ENCODE results near the gene CLPSL2. TPM values are rescaled to one million over a fixed set of nuclear protein-coding genes. Genes with fewer than 3 reads are reported as not detected.
A peak's percentile ranks its signal among the peaks of the same experiment; 100 is the strongest.

The CLPSL2 gene
- total RNA-seq, 8 experiments from 2014 or later, result not detected

DNA sequence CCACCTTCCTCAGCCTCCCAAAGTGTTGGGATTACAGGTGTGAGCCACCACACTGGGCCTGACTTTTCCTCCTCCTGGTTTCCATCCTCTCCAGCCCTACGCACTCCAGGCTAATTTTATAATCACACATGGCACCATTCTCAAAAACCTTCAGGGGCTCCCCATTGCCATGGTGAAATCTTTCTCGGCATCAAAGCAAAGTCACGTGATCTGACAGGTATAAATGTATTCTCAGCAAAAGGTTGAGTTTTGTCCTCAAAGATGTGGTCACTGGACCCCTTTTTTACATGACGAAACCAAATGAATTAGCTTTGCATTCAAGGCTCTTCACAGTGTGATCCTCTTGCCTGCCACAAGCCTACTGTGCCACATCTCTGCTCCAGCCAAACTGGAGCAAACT, 24.1 kb upstream of the CLPSL2 start:
- in situ Hi-C loops (cut with MboI; ENCODE audit: low pct_unique_long_range_greater_than_20kb in 2 of 9, low sequenced_read_pairs in 9 of 9, unreplicated experiment in 9 of 9), result no loop called here
- Histone ChIP-seq H3K27ac (no peak overlapping the region), H3K4me1 (replicated peaks in 1 of 2) (no peaks in the 10 kb centered on the region), H3K4me3 (no peak overlapping the region)
- WGBS, 10 experiments, result 17 to 100% (median 71%) methylated on average over 2 to 4 of the region's 4 CpGs; no CpG with 5 or more reads in 2 of the 10 experiments
- ATAC-seq (replicated peaks in 6 of 8), result no peak

DNA sequence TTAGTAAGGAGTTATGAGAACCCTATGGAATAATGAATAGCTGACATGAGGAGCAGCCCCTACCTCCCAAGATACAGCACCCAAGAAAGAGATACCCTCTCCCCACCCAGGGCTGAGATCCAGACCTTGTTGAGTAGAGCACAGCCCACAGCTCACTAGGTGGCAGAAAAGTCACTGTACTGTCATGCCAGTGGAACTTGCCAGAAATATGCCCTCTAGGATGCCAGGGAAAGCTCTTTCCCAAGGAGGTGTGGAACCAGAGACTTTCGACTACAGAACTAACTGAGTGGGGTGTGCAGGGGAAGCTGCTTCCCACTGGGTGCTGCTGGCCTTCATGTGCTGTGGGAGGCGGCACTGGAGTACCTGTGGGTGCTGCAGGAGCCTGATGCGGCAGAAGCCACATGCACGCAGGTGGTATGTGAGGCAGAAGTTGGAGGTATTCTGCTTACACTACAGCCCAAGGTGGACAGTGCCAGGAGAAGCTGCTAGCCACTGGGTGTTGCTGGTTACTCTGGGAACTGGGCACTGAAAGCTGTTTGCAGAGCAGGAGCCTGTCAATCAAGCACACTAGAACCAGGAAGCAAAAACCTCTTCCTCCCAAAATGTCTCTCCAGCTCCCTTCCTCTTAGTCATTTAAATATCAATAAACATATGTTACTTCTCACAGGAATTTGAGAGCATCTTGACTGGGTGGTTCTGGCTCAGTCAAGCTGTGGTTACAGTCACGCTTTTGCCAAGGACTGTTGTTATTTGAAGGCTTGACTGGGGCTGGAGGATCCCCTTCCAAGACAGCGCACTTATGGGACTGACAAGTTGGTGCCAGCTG, 21.7 kb upstream of the CLPSL2 start:
- H3K27ac ChIP-seq, result no peak overlapping the region
- H3K4me3 ChIP-seq, result no peak overlapping the region
- in situ Hi-C loops (cut with MboI; ENCODE audit: low pct_unique_long_range_greater_than_20kb in 2 of 9, low sequenced_read_pairs in 9 of 9, unreplicated experiment in 9 of 9), result no loop called here
- no peaks in the 10 kb centered on the region for H3K4me1 ChIP-seq (replicated peaks in 1 of 2)
- ATAC-seq (replicated peaks in 6 of 8), result peak in 3 of 8 experiments; percentile 50 to 73 (median 56)
- 0 to 100% (median 62%) methylated on average over 1 to 4 of the region's 6 CpGs; no CpG with 5 or more reads in 5 of the 10 experiments for WGBS, 10 experiments

DNA sequence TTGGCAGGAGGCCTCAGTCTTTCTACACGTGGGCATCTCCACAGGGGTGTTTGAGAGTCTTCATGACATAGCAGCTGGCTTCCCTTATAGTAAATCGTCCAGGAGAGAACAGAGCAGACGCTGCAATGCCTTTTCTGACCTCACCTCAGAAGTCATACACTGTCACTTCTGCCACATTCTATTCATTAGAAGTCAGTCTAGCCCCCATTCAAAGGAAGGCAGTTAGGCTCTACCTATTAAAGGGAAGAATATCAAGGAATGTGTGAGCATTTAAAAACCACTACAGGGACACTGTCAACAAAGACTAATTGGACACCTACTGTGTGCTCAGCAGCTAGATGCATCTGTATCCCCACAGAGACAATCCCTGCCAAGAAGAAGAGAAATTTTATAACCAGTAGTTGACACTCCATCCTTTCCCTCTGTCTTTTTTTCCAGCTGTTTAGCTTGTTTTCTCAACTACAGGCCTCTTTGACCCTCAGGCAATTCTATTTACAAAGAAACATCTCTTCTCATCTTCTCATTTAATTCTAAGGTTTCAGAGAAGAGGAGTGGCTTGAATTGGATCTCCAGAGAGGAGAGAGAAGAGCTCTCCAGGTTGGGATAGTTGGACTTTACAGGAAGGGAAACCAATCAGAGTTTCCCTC, 21.0 kb upstream of the CLPSL2 start:
- in situ Hi-C loops (cut with MboI; ENCODE audit: low pct_unique_long_range_greater_than_20kb in 2 of 9, low sequenced_read_pairs in 9 of 9, unreplicated experiment in 9 of 9), result no loop called here
- Histone ChIP-seq H3K4me3 (no peak overlapping the region), H3K4me1 (replicated peaks in 1 of 2) (no peaks in the 10 kb centered on the region), H3K27ac (no peak overlapping the region)
- ATAC-seq (replicated peaks in 6 of 8), result peak in 1 of 8 experiments; percentile 11
- 0 to 27% (median 12%) methylated on average over 1 to 3 of the region's 3 CpGs; no CpG with 5 or more reads in 4 of the 10 experiments for WGBS, 10 experiments

DNA sequence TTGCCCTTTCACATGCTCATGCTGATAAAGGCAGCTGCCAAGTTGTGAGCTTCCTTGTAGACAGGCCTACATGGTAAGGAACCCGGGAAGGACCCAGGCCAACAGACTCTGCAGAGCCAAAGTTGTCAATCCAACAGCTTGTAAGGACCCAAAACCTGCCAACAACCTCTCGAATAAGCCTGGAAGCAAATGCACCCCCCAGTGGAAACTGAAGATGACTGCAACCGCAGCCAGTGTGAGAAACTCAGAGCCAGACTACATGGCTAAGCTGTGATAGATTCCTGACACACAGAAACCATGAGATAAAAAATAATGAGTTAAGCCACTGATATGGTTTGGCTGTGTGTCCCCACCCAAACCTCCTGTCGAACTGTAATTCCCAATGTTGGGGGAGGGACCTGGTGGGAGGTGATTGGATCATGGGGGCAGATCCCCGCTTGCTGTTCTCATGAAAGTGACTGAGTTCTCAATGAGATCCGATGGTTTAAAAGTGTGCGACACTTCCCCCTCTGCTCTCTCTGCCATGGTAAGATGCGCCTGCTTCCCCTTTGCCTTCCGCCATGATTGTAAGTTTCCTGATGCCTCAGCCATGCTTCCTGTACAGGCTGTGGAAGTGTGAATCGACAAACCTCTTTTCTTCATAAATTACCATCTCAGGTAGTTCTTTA, 18.8 kb upstream of the CLPSL2 start:
- peak in 1 of 8 experiments; percentile 66 for ATAC-seq (replicated peaks in 6 of 8)
- no peaks in the 10 kb centered on the region for H3K4me1 ChIP-seq (replicated peaks in 1 of 2)
- no peak overlapping the region for H3K27ac ChIP-seq
- in situ Hi-C loops (cut with MboI; ENCODE audit: low pct_unique_long_range_greater_than_20kb in 2 of 9, low sequenced_read_pairs in 9 of 9, unreplicated experiment in 9 of 9), result no loop called here
- H3K4me3 ChIP-seq, result no peak overlapping the region
- WGBS, 10 experiments, result 27 to 80% (median 49%) methylated on average over 2 to 7 of the region's 10 CpGs; no CpG with 5 or more reads in 2 of the 10 experiments

DNA sequence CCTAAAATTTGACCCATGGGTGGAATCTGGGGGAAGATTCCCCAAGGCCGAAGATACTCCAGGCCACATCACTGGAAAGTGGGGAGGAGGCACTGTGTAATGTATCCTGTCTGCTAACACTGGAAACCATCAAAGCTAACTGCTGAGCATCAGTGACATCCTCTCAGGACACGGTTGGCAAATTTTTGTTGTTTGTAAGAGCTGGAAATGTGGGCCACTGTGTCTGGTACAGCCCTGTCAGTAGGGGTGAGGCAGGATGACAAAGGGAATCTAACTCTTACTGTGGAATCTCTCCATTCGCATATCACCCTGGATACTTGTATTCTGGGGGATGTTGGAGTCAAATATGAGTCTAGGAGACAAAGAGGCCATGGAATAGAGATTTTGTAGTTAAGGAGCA, 17.0 kb upstream of the CLPSL2 start:
- ATAC-seq (replicated peaks in 6 of 8), result no peak
- Histone ChIP-seq H3K4me1 (replicated peaks in 1 of 2) (peaks cover 2 to 8% of the 10 kb centered on the region in 2 donors), H3K4me3 (no peak overlapping the region), H3K27ac (no peak overlapping the region)
- in situ Hi-C loops (cut with MboI; ENCODE audit: low pct_unique_long_range_greater_than_20kb in 2 of 9, low sequenced_read_pairs in 9 of 9, unreplicated experiment in 9 of 9), result no loop called here
- WGBS, 10 experiments, result 50 to 100% (median 83%) methylated on average over 1 to 3 of the region's 3 CpGs; no CpG with 5 or more reads in 3 of the 10 experiments

DNA sequence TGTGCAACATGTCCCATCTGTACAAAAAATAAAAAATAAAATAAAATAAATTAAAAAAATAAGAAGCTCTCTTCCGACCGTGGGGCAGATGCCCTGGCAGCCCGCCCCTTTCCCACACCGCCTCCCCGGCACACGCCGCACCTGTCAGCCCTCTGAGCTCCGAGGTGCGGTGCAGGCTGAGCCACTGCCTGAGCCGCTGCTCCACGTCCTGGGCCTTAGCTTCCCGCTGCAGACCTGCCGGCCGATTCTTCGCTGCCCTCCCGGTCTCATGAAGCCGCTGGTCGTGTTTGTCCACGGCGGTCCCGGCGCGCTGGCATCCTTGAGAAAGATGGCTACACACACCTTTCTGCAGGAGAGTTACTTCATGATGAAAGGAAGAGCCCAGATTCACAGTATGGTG, 10.7 kb upstream of the CLPSL2 start:
- in situ Hi-C loops (cut with MboI; ENCODE audit: low pct_unique_long_range_greater_than_20kb in 2 of 9, low sequenced_read_pairs in 9 of 9, unreplicated experiment in 9 of 9), result no loop called here
- H3K4me1 ChIP-seq (replicated peaks in 1 of 2), result peaks cover 7 to 8% of the 10 kb centered on the region in 2 donors
- WGBS, 10 experiments, result 85 to 97% (median 96%) methylated on average over 6 to 11 of the region's 23 CpGs; no CpG with 5 or more reads in 5 of the 10 experiments
- no peak overlapping the region for H3K4me3 ChIP-seq
- ATAC-seq (replicated peaks in 6 of 8), result no peak
- no peak overlapping the region for H3K27ac ChIP-seq

DNA sequence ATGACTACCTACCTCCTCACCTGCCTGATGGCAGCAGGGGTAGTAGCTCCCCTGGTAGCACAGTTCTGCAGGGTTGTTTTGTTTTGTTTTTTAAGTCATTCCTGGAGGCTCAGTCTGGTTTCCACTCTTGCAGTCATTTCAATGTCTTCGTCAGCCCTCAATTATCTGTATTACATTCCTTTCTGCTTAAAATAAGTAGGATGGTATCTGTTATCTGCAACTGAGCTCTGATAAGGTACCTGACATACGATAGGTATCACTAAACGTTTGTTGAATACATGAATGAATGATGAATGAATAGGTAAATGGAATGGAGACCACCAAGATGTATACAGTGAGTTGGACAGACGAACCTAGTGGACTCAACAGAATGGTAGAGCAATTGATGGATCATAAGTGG, 7.2 kb upstream of the CLPSL2 start:
- in situ Hi-C loops (cut with MboI; ENCODE audit: low pct_unique_long_range_greater_than_20kb in 2 of 9, low sequenced_read_pairs in 9 of 9, unreplicated experiment in 9 of 9), result no loop called here
- no peak for ATAC-seq (replicated peaks in 6 of 8)
- Histone ChIP-seq H3K4me1 (replicated peaks in 1 of 2) (peaks cover 3 to 7% of the 10 kb centered on the region in 2 donors), H3K27ac (no peak overlapping the region), H3K4me3 (no peak overlapping the region)
- 14 to 100% (median 85%) methylated on average over 1 to 4 of the region's 4 CpGs; no CpG with 5 or more reads in 2 of the 10 experiments for WGBS, 10 experiments

DNA sequence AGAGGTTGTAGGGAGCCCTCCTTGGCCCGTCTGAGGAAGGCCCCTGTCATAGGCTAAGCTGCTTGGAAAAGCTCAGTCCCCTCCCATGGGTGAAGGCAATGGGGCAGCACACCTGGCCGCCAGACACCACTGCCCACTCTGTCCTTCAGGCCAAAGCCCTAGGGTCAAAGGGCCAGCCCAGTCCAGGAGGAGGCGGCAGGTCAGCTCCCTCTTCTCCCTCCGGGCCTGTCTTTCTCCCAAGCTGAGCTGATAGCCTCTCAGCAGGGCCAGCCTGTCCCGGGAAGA, 5.1 kb upstream of the CLPSL2 start:
- in situ Hi-C loops (cut with MboI; ENCODE audit: low pct_unique_long_range_greater_than_20kb in 2 of 9, low sequenced_read_pairs in 9 of 9, unreplicated experiment in 9 of 9), result no loop called here
- WGBS, 10 experiments, result 57 to 66% methylated on average over 1 to 3 of the region's 5 CpGs; no CpG with 5 or more reads in 8 of the 10 experiments
- no peaks in the 10 kb centered on the region for H3K4me1 ChIP-seq (replicated peaks in 1 of 2)
- no peak overlapping the region for H3K27ac ChIP-seq
- H3K4me3 ChIP-seq, result no peak overlapping the region
- no peak for ATAC-seq (replicated peaks in 6 of 8)

DNA sequence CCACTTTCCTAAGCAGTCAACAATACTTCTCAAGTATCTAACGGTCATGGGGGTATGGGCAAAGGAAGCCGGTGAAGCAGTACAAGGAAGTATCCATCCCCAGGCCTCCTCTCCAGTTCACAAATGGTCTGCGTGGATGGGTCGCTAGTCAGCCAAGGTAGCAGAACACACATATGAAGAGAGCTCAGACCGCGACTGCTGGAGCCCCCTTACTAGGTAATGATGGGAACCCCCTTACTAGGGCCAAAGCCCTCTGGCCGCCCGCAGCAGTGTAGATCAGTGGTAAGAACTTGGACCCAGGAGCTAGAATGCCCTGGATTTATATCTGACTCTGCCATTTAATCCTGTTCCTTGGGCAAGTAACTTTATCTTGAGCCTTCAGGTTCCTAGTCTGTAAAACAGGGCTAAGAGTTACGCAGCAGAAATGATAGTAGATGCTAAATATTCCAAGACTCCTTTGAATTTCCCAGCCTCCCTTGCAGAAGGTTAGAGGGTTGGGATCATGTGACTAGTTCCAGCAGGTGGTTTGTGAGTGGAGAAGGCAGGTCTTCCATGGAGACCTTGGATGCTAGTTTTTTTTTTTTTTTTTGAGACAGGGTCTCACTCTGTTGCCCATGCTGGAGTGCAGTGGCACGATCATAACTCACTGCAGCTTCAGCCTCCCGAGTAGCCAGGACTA, 2.1 kb upstream of the CLPSL2 start:
- WGBS, 10 experiments, result 0 to 95% (median 60%) methylated on average over 2 to 8 of the region's 11 CpGs; no CpG with 5 or more reads in 1 of the 10 experiments
- no peaks in the 10 kb centered on the region for H3K4me1 ChIP-seq (replicated peaks in 1 of 2)
- in situ Hi-C loops (cut with MboI; ENCODE audit: low pct_unique_long_range_greater_than_20kb in 2 of 9, low sequenced_read_pairs in 9 of 9, unreplicated experiment in 9 of 9), result no loop called here
- ATAC-seq (replicated peaks in 6 of 8), result no peak
- no peak overlapping the region for H3K4me3 ChIP-seq
- no peak overlapping the region for H3K27ac ChIP-seq

DNA sequence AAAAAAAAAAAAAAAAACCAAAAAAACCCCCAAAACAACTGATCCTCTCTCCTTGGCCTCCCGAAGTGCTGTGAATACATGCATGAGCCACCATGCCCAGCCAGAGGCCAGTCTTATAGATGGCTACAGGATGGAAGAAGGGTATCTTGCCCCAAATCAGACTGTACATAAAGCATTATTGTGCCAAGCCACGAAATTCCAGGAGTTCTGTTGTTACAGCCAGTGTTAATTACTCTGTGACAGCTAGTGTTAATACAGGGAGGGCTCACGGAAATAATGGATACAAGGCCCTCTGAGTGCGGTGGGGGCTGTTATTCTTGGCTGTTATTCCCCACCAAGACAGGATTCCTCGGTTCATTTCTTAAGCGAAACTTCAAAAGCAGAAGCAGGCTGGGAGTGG, 1.4 kb upstream of the CLPSL2 start:
- Histone ChIP-seq H3K4me1 (replicated peaks in 1 of 2) (no peaks in the 10 kb centered on the region), H3K27ac (no peak overlapping the region), H3K4me3 (no peak overlapping the region)
- 40 to 100% (median 72%) methylated on average over 1 to 6 of the region's 6 CpGs; no CpG with 5 or more reads in 2 of the 10 experiments for WGBS, 10 experiments
- no peak for ATAC-seq (replicated peaks in 6 of 8)
- in situ Hi-C loops (cut with MboI; ENCODE audit: low pct_unique_long_range_greater_than_20kb in 2 of 9, low sequenced_read_pairs in 9 of 9, unreplicated experiment in 9 of 9), result no loop called here

DNA sequence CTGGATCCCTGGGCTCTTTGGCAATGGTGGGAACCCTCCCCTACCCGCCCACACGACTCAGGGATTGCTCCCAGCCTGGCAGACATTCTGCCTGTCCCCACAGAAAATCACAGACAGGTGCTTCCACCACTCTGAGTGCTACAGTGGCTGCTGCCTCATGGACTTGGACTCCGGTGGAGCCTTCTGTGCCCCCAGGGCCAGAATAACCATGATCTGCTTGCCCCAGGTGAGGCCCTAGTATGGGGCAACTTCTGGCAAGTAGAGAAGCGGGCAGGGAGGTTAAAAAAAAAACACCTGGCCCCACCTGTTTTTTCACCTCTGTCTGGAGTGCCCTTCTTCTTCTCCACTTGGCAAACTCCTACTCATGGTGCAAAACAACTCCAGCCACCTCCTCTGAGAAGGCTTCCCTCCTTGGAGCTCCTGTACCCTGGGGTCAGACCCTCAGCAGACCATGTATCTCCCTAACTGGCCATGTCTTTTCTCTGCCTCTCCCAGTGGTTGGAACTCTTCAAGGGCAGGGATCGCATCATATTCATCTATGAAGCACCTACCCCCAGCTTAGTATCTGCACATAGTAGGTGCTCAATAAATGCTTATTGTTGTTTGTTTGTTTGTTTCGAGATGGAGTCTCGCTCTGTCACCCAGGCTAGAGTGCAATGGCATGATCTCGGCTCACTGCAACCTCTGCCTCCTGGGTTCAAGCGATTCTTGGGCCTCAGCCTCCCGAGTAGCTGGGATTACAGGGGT, 1.1 kb downstream of the CLPSL2 start:
- no peak overlapping the region for H3K4me3 ChIP-seq
- in situ Hi-C loops (cut with MboI; ENCODE audit: low pct_unique_long_range_greater_than_20kb in 2 of 9, low sequenced_read_pairs in 9 of 9, unreplicated experiment in 9 of 9), result no loop called here
- no peaks in the 10 kb centered on the region for H3K4me1 ChIP-seq (replicated peaks in 1 of 2)
- ATAC-seq (replicated peaks in 6 of 8), result no peak
- H3K27ac ChIP-seq, result no peak overlapping the region
- 50 to 100% (median 86%) methylated on average over 1 to 6 of the region's 10 CpGs; no CpG with 5 or more reads in 3 of the 10 experiments for WGBS, 10 experiments

DNA sequence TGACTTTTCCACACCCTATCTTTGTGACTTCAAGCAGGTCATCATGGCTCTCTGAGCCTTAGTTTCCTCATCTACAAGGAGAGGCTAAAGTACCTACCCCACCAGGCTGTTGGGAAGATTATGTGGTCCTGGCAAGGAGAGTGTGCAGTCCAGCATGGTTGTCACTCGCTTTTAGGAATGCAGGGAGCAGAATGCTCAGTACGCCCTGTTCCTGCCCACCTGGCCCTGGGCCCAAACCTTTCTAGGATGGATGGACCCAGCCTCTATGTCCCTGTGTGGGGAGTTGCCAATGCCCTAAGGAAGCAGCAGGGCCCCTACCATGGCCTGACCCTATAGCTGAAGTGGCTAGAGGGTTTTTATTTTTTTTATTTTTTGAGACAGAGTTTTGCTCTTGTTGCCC, 2.0 kb downstream of the CLPSL2 start:
- in situ Hi-C loops (cut with MboI; ENCODE audit: low pct_unique_long_range_greater_than_20kb in 2 of 9, low sequenced_read_pairs in 9 of 9, unreplicated experiment in 9 of 9), result no loop called here
- WGBS, 10 experiments, result 100% methylated on average over 1 of the region's 2 CpGs; no CpG with 5 or more reads in 7 of the 10 experiments
- no peak overlapping the region for H3K27ac ChIP-seq
- no peaks in the 10 kb centered on the region for H3K4me1 ChIP-seq (replicated peaks in 1 of 2)
- ATAC-seq (replicated peaks in 6 of 8), result no peak
- no peak overlapping the region for H3K4me3 ChIP-seq
